NCI-H2081 treated with DMSO at 0.1 percent for 48 hours (cell line): ENCODE measurements around the gene CASTOR1.

Experiments used
- DNase-seq: peaks from one replicate; lab custom pipeline; 2025; lab: John Stamatoyannopoulos, UW

Gene CASTOR1

DNA sequence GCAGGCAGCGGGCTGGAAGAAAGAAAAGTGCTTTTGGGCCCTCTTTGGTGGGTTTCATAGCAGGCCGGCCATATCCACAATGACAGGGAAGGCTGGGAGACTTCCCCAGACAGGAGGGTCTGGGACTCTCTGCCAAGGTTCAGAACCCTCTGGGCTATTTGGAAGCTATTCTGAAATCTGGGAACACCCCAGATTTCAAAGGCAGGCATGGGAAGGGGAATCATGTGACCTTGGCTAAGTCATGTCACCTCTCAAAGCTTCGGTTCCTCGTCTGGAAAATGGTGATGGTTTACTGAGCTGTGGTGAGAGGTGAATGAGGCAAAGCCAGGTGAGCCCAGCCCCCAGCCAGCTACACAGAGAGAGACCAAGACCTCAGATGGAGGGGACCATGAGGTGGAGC is 4.6 kb downstream of the CASTOR1 start:
- DNase-seq = no peak

DNA sequence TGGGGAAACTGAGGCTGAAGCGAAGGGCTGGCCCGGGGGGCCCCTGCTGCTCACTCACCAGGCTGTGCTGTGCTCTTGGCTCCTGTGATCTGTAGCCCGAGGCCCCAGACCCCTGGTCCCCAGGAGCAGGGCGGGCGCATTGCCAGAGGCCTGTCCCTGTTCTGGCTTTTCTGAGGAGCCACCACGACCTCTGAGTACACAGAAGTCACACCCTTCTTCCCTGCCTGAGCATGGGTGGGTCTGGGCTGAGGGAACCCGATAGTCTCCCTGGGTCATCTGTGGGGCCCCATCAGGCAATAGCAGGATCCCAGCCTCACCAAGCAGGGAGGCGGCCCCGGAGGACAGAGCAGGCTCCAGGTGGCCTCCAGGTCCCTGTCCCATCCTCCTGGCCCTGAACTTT is 5.1 kb downstream of the CASTOR1 start:
- no peak for DNase-seq

DNA sequence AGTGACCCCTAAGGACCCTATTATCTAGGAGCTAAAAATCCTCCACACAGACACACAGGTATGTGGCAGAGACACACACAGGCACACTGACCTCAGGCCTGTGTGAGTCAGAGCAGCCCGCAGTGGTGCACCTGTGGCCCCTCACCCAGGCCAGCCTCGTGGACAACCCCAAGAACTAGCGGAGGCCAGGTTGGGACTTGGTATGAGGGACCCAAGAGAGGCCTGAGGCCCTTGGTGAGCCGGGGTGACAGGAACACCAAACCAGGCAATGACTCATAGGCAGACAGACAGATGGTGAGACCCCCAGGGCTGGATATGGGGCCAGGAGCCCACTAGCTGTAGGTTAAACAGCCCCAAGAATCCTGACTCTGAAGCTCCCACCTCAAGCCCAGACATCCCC is 6.0 kb downstream of the CASTOR1 start:
- no peak for DNase-seq

DNA sequence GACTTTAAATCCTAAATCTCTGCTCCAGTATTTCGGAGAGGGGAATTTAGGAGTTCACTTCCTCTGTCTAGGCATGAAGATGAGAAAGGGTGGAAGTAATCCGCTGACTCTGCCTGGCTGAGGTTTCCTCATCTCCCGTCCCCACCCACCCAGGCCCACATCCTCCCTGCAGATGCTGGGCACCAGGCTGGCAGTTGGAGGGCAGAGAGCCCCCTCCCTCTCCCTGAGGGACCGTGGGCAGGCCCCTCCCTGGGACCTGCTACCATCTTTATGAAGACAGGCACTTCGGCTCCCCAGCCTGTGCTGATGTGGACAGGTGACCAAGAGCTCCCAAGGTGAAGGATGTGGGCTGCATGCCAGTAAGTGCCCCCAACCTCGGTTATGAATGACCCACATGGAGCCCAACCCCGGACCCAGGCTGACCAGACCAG is 6.7 kb downstream of the CASTOR1 start:
- no peak for DNase-seq

DNA sequence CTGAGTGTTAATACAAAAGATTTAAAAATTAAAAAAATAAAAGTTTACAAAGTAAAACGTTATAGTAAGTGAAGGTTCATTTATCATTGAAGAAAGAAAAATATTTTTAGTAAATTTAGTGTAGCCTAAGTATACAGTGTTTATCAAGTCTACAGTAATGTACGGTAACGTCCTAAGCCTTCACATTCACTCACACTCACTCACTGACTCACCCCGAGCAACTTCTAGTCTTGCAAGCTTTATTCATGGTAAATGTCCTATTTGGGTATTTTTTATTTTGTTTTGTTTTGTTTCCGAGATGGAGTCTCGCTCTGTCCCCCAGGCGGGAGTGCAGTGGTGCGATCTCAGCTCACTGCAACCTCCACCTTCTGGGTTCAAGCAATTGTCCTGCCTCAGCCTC is 8.8 kb downstream of the CASTOR1 start:
- DNase-seq = no peak

DNA sequence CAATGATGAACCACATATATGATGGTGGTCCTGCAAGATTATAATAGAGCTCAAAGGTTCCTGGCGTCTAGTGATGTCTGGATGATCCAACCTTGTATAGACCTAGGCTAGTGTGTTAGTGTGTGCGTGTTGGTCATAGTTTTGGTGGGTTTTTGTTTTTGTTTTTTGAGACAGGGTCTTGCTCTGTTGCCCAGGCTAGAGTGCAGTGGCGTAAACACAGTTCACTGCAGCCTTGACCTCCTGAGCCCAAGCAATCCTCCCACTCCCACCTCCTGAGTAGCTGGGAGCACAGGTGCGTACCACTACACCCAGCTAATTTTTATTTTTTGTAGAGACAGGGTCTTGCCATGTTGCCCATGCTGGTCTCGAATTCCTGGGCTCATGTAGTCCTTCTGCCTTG is 9.4 kb downstream of the CASTOR1 start:
- no peak for DNase-seq

DNA sequence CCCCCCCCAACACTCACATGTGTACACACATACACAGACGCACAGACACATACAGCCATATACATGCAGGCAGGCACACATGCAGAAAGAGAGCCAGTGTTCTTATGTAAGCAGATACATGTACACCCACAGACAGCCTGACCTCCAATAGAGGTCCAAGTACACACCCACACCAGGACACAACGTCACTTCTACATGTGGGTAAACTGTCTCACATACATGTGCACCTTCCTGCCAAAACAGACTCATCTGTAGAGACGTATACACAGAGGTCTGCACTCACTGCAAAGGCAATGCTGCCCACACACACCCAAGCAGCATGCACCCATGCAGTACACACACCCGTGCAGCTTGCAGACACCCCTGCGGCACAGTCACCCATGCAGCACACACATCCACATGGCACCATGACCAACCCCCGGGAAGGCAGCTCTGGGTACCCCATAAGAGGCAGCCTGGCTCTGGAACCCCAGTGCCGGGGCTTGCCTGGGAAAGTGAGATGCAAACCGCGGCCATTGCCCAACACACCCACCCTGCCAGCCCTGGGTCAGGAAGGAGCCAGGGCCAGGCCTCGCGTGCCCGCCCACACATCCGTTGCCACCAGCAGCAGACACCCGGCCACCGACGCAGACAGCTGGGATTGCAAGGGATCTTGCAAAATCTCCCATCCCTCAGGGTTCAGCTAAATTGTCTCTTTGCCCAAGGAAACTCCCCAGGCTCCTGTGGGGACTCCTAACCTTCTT is 10.1 kb downstream of the CASTOR1 start:
- DNase-seq = no peak

DNA sequence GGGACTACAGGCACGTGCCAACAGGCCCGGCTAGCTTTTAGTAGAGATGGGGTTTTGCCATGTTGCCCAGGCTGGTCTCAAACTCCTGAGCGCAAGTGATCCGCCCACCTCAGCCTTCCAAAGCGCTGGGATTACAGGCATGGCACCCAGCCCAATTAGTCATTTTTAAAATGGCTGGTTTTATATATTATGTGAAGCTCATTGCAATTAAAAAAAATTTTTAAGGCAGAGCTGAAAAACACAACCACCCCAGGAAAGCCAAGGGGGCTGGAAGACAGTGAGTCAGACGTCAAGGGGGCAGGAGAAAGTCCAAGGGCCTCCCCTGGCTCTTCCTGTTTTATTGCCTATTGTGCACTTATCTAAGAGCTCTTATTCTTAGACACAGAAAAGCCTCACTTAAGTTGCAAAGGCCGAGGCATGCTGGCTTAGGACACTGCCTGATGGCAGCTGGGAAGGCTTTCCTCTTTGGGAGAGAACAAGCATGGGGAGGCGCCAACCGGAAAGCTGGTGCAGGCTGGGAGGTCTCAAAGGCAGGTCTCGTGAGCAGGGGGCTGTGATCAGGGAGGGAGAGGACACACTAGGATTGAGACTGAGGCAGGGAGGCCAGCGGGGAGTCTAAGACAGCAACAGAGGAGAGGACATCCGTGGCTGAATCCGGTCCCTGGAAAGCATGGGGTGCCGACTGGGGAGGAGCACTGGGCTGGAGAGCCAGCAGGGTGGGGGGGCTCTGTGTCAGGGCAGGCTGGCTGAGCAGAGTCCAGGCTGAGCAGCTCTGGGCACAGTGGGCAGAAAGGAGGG is 11.6 kb downstream of the CASTOR1 start:
- no peak for DNase-seq

DNA sequence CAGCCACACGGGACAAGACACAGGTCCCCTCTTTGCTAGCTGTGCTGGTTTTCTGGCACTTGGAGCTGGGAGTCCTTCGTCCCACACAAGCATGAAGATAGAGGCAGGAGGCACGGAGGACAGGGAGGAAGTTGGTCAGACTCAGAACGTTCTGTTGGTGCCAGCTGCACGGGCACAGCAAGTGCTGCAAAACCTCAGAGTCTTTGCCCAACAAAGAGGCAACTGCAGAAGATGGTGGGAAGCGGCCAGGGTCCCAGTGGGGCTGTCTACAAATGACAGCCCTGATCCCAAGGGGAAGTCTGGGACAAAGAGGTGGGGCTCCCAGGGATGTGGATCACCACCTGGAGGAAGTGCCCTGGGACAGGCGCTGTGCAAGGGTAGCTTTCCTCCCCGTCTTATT is 13.3 kb downstream of the CASTOR1 start:
- DNase-seq = no peak

DNA sequence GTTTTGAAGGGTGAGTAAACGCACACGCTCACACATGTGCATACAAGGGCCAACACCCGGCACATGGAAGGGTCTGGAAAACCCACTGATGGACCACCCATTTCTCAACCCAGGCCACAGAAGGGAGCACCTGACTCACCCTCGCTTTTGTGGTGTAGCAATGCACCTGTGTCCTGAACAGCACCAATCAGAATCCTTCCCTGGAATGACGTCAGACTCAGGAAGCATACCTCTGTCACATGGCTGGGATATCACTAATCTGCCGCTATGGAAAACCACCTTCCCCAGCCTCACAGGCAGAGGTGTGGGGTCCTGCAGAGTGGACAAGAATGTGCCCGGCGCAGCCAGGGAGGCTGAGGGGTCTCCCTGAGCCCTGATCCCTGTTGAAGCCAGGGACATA is 13.7 kb downstream of the CASTOR1 start:
- DNase-seq = no peak

DNA sequence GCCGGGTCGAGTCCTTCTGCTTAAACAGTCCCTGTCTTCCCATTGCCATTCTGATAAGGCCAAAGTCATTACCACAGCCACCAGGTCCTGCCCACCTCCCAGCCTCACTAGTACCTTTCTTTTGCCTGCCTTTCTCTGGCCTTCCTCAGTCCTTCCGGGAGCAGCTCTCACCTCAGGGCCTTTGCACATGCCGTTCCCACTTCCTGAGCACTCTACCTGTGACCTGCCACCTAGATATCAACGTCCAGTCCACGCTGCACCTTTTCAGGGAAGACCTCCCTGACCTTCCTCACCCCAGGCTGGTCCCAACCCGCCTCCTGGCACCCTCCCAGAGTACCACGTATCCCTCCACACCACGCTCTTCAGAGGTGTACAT is 14.9 kb downstream of the CASTOR1 start:
- DNase-seq = no peak

DNA sequence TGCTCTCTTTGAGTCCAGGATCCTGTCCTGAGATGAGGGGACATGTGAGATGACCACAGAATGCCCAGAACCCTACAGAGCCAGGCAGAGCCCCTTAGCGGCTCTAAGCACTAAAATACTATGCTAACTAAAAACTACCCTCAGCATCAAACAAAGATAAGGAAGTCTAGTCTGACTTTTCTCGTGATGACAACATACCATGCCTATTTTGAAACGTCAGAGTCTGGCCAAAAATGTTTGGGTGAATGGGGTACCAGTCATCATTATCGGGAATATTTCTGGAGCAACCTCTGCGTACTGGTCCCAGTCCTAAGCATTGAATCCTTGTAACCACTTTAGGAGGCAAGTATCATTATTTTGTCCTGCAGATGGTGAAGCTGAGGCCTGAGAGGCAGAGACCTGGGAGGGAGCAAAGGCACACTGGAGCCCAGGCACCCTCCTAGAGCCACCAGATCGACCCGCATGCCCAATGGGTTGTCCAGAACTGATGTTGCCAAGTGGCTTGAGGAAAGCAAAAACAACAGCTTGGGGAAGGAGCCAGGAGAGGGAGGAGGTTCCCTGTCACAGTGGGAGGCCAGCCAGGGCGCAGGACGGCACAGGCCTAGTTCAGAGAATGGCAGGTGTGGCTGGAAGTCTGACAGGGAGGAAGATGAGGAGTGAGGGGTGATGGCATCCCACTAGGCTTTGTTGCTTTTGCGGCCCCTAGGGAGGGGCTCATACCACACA is 15.4 kb downstream of the CASTOR1 start:
- no peak for DNase-seq

DNA sequence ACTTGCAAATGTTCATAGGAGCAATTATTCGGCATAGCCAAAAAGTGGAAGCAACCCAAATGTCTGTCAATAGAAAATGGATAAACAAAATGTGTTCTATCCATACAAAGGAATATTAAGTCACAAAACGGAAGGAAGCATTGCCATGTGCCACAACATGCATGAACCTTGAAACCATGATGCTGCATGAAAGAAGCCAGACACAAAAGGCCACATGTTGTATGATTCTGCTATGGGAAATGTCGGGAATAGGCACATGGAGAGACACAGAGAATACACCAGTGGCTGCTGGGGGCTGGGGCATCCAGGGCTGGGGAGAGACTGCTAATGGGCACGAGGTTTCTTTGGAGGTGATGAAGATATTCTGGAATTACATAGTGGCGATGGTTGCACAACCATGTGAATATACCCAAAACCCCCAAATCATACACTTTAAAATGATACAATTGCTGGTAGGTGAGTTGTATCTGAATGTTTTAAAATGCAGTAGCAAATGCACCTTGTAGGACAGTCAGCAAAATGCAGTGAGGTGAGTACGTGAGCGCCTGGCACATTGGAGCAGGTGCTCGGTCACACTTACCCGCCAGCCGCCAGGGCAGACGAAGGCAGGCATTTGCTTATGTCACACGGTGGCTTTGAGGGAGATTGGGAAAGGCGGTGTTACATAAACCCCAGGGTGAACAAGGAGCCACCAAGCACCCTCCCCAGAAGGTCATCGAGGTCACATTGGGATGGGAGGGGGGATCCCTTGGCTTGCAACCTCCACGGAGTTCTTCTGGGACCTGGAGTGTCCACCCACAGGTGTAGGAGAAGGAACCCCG is 16.3 kb downstream of the CASTOR1 start:
- no peak for DNase-seq

DNA sequence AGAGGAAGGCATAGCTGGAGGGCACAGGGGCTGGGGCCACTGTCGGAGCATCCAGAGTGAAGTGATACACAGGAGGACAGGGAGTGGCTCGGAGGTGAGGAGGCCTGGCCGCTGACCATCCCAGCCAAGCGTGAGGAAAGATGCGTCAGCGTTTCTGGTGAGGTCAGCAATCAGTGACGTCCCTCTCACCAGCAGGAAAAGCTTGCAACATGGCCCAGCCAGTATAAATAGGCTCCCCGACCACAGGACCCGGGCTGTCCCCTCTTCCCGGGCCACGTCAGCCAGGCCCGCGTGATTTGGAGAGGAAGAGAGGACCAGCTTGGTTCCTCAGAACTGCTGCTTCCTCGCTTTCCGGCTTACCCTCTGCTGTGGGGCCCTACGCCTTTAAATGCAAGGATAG is 18.5 kb downstream of the CASTOR1 start:
- no peak for DNase-seq

DNA sequence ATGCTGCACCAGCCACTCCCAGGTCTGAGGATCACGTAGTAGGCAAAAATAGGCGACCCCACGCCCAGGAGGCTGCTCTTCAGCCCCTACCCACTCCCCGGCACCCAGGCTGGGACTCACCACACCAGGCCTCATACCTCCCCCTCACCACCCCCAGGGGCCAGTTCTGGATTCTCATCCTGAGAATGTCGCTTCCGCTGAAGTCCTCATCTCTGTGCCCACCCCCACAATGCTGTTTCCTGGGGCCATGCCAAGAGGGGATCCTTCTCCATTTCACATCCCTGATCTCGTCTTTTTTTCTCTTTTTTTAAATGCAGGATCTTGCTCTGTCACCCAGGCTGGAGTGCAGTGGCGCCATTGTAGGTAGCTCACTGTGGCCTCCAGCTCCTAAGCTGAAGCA is 21.0 kb downstream of the CASTOR1 start:
- no peak for DNase-seq

DNA sequence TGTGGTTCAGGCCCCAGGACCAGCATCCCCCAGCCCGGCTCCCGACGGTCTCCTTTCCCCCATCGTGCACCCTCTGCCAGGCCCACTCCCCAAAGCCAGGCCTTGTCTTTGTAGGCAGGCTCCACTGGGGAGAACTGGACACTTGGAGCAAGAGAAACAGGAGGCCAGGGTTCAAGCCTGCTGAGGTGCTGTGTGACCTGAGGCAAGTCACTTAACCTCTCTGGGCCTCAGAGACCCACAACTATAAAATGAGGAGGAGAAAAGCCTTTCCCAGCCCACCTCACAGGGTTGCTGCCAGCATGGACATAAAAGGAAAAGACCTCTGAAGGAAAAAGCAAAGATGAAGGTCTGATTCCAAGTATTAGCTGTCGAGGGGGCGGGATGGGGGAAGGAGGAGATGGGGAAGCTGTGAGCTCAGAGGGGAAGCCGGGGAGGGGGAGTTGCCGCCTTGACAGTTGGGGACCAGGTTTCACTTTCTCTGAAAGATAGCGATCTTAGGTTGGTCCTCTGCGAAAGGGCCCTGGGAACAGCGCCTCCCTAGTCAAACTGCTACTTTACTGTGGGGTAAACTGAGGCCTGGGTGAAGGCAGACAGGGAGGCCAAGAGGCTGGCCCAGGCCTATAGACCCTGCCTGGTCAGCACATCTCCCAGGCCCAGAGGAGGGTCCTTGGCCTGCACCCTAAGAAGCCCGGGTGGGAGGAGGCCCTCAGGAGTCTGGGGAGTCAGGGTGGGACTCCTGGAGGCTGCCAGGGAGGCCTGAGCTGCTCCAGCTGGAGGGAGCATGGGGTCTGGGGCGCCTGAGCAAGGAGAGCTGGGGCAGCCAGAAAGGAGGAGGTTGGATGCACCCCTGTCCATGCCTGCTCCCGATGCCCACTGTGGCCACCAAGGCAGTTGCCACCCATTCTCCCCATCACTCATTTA is 21.7 kb downstream of the CASTOR1 start:
- no peak for DNase-seq

DNA sequence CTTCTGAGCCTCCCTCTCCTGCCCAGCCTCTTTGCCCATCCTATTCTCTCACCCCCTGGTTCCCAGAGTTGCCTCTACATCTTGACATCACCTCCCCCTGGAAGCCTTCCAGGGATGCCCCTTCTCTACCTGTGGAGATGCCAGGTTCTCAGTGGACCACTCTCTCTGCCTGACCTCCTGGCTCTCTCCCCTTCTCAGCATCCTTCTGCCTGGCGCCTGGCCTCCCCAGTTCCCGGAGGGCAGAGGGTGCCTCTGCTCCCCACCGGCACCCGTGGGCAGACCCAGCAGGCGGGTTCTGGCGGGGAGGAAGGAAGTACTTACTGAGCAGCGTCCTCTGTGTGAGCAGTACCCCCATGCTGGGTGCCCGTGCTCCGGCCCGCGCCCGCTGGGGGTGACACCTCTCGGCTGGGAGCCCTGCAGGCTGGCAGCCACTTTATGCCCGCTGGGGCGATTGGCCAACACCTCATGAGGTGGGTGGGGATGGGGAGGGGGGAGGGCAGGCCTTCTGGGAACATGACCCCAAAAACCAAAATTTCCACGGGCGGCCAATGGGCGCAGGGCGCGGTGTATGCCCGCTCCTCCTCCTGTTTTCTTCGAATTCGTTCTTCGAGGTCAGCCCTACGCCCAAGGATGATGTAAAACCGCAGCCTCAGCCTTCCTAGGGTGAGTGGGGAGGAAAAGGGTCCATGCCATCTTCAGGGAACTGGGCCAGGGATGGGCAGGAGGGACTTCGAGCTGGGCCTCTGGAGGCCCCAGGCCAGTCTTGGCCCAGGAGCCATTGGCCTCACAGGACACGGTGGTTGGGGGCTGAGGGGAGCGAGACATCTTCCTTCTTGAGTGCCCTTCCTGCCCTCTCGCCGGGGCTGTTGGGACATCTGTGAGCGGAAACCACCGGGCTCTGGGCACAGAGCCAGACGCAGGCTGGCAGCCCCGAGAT is 22.6 kb downstream of the CASTOR1 start, which contains the start of gene OSM:
TSS of gene OSM (minus strand) at position 407 of the 937 bp plus-strand sequence. CDS start at position 355, 52 bp downstream.
- DNase-seq = no peak

DNA sequence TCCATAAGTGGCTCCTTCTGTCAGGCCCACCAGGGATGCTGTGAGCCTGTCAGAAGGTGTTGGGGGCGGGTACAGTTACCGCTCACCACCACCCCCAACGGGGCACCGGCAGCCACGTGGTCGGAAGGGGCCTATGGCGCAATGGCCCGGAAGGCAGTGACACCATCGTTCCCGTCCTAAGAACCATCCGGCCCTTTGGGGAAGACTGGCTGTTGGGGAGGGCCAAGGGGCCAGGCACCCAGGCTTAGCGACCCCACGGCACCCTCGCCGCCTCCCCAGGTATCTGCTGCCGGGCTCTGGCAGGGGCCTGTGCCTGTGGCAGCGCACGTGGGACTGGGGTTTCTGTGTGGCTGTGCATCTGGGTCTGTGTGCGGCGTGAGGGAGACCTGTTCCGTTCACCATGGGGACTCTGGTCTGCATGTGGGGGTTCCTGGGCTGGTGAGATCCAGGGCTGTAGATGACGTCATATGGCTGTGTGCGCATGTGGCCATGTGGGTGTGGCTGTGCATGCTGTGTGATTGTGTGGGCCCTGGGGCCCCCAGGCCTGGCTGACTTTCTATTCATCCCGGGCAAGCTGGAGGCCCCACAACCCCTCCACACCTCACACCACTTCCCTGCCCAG is 23.4 kb downstream of the CASTOR1 start:
- DNase-seq = no peak

DNA sequence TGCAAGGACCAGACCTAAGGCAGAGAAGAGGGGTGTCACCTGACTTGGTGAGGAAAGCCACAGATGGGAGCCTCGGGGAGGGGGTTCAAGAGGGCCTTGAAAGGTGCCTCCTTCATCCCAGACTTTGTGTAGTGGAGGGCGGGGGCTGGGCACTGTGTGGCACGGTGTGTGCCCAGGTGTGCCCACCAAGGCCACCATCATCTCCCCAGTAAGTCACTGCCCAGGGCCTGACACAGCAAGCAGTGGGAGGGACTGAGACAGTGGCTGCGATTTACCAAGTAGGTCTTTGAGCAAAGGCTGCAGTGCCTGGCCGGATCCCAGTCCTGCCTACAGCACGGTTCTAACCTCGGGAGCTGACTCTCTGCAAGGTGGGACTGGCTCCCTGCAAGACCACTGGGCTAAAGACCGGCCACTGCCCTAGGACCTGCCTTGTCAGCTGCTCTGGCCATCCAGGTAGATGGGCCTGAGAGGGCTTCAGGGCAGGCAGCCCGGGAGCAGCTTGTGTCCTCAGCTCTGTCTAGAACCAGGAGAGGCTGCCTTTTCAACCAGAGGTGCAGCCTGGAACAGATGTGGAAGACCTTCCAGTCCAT is 24.1 kb downstream of the CASTOR1 start:
- DNase-seq = no peak
